ENCODE measurements around the gene MMP24OS.

The MMP24OS gene

DNA sequence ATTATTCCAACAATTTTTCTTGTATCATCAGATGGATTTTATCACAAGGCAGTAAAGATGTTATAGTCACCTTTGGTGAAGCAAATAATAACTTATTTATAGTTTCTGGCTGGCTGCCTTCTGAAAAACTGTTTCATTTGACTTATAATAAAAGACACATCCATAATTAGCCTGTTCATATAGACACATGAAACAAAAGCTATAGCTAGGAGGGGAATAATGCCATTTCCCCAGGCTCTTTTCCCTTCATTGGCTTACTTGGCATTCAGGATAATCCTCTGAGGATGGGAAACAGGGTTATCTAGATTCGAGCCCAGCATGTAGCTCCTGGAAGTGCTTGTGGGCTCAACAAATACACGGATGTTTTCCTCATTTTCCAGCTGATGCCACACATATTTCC lies 33.9 kb downstream of the MMP24OS start:
- no peak for DNase-seq

DNA sequence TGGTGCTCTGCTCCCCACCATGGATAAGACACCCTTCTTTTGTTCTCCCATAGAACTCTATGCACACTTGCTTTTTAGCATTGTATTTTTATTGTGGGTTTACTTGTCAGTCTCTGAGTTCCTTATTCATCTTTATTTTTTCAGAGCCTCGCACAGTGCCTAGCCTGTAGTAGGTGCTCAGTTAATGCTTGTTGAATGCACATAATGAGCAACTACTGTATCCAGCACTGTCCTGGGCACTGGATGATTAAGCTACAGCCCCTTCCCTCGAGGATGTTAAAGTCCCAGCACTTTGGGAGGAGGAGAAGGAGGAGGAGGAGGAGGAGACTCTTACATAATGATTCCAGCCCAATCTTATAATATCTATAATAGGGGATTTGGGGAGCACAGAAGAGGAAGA lies 34.6 kb downstream of the MMP24OS start:
- no peak for DNase-seq

DNA sequence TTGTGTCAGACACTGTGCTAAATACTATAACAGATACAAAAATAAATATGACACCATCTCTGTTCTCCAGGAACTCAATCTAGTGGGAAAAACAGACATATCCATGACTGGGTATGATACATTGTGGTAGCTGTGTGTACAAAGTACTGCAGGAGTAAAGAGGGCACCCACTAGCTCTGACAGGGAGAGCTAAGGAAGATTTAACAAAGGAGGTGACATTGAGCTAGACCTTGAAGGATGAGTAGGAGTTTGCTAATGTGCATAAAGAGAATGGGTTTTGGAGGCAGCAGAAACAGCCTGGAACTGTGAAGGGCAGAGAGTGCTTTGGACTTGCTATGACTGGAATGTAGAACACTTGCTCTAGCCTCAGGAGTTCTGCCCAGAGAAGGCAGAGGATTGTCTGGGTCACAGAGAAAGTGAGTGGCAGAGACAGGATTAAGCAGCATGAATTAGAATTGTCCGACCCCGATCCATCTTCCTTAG lies 37.1 kb downstream of the MMP24OS start:
- no peak for DNase-seq

DNA sequence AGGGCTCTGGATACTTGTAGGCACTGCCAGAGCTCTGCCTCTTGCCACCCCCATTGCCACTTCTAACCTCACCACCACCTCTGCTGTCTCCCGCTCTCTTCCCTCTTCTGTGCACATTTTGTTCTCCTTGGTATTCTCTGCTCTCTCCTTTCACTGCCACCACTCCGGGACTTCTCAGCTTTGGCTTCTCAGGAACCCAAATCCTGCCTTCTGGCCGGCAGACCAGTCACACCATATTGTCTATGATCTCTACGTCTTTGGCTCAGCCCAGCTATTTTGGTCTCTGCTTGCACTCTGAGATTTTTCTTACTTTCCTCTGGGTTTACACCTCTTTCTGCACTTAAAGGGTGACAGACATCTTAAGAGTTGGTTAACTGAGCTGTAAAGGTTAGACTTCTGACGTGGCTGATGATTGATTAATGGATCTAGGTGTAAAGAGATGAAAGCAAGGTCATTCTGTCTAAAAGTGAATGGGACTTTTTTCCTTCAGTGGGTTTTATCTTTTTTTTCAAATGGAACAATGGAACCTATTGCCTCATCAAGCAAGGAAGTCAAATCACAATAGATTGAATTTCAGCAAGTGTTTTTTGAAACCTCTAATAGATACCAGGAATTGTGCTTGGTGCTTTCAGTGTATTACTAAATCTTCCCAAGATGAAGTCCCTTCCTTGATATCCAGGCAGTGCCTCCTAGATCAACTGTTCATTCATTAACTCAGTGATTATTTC lies 37.7 kb downstream of the MMP24OS start:
- DNase-seq, result no peak

DNA sequence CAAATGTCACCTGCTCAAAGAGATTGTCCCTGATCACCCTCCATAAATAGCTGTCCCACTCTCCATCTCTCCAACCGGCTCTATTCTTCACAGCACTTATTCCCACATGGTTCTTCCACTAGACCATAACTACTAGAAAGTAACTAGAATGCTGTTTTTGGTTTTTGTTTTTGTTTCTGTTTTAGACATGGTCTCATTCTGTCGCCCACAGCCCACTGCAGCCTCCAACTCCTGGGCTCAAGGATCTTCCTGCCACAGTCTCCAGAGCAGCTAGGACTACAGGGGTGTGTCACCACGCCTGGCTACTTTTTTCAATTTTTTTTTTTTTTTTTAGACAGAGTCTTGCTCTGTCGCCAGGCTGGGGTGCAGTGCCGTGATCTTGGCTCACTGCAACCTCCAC lies 39.2 kb downstream of the MMP24OS start:
- DNase-seq, result no peak

DNA sequence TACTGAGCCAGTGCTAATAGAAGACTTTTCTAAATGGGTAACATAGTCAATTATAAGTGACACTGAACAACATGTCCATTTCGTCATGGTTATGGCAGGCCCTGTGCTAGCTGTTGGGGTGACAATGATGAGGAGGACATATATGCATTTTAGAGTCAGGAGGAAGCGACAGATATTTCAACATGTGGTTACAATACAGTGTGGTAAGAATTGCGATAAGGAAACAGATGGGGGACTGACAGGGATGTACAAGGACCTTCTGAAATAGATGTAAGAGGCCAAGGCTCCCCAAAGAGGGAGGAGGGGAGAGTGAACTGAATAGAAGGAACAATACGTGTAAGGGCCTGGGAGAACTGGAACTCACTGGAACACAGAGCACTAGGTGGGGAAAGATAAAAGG lies 39.8 kb downstream of the MMP24OS start:
- DNase-seq, result no peak

DNA sequence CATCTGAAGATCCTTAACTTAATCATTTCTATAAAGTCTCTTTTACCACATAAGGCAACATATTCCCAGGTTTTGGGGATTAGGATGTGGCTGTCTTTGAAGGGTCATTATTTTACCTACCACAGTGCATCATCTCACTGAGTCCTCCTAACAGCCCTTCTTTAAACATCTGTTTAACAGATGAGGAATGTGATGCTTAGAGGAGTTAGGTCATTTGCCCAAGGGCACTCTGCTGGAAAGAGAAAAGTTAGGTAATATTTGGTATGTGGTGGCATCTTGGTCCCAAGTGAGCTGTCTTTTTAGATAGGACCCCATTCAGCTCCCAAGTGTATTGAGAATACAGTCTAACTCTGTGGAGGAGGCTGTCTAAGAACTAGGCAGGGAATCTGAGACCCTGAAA lies 40.4 kb downstream of the MMP24OS start:
- no peak for DNase-seq

DNA sequence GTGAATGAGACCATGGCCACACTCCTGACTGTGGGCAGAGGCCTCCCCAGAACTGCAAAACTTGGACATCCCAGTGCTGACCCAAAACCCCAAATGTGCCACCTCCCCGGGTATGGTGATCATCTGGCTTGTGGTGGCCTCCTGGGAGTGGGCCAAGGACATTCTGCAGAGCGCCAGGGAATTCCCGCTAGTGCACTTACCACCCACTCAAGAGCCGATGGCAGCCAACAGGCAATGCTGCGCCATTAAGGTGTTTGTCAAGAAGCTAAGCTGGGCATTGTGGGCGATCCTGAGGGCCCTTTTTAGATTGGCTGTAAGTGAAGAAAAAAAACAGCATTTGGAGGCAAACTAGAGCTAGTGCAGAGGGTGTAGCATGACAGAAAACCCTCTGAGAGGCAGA lies 42.0 kb downstream of the MMP24OS start:
- no peak for DNase-seq

DNA sequence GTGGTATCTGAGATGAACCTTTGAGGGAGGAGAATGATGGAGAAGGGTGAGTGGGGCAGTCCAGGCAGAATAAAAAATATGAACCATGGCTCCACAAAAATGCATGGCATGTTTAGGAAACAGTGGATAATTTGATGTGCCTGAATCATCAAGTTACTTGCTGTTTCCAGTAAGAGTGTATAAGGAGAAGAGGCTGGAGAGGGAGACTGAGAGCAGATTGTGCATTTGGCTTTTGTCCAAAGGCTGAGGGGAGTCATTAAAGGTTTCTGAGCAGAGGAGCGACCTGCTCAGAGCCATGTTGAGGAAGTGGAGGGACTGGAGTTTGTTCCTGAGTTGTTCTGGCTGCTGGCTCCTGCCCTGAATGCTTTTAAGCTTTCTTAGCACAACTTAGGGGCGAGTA lies 45.3 kb downstream of the MMP24OS start:
- DNase-seq, result no peak

DNA sequence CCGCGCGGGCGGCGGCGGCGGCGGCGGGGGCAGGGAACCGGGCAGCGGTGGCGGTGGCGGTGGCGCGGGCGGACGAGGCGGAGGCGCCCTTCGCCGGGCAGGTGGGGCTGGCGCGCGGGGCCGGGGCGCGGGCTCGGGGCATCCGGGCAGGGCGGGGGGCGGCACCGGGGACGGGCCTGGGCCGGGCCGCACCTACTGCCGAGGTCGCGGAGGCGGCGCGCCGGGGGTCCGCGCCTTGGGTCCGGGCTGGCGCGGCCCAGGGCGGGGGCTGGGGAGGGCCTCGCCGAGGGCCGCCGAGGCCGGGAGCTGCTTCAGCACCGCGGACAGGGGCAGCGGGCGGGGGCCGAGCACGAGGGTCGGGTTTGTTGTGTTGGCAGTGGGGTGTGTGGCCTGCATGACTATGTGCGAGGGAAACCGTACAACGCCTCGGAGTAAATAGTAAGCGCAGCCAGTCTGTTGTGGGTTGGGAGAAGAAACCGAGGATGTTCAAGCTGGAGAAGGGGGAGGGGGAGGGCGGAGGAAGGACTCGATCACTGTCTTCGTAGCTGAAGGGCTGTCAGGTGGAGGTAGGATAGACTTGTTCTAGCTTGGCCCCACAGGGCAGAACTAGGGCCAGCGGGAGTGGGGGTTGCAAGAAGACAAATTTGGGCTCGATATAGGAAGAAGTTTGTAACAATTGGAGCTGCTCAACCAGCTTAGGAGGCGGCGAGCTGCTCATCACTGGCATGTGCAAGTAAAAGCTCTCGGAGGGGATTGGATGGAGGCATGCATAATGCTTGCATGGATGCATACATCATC lies 50.8 kb downstream of the MMP24OS start:
- DNase-seq, result peak; percentile 35
